Activated T-helper 1 cell treated with anti-CD3 and anti-CD28 coated beads, Interleukin-12 subunit alpha, Interleukin-12 subunit beta, Interleukin-2, Interleukin-4 antibody, amounts not matched to agents 30 ng/mL and 10 ng/mL and 1 ng/mL, durations not matched to agents 14 hours and 24 hours and 36 hours (primary cell): ENCODE measurements around the gene NDP. TPM values are rescaled to one million over a fixed set of nuclear protein-coding genes. Genes with fewer than 3 reads are reported as not detected.

Source experiments
- DNase-seq: peaks from one replicate; pipeline ENCODE4 v3.0.0; 2021; ENCODE audit warnings: low spot score
- H3K27ac Mint-ChIP-seq: one replicate; pipeline ENCODE4 v1.8.0; 2021; ENCODE audit warnings: mild to moderate bottlenecking, mixed read lengths
- H3K27me3 Mint-ChIP-seq: one replicate; pipeline ENCODE4 v1.8.0; 2022; ENCODE audit warnings: mild to moderate bottlenecking, moderate library complexity, mixed read lengths; ENCODE audit not compliant: insufficient read depth
- H3K36me3 Mint-ChIP-seq: one replicate; pipeline ENCODE4 v1.8.0; 2021; ENCODE audit warnings: low read depth, mixed read lengths
- H3K4me1 Mint-ChIP-seq: one replicate; pipeline ENCODE4 v1.8.0; 2021; ENCODE audit warnings: low read depth, mixed read lengths
- H3K4me3 Mint-ChIP-seq: one replicate; pipeline ENCODE4 v1.8.0; 2021; ENCODE audit warnings: mild to moderate bottlenecking, moderate library complexity, mixed read lengths
- H3K9me3 Mint-ChIP-seq: one replicate; pipeline ENCODE4 v1.8.0; 2021; ENCODE audit warnings: mixed read lengths
- intact Hi-C: fragments of 100-400 bp; cut with micrococcal nuclease; formaldehyde crosslinking; loops from one replicate; pipeline ENCODE4 v1.15.1; 2024
- total RNA-seq: library from RNA; stranded (reverse); gene quantifications from 2 replicates; pipeline ENCODE4 v1.2.3, GENCODE V29; 2022

Gene NDP, protein sequence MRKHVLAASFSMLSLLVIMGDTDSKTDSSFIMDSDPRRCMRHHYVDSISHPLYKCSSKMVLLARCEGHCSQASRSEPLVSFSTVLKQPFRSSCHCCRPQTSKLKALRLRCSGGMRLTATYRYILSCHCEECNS
- not detected in 2 replicates for total RNA-seq

DNA sequence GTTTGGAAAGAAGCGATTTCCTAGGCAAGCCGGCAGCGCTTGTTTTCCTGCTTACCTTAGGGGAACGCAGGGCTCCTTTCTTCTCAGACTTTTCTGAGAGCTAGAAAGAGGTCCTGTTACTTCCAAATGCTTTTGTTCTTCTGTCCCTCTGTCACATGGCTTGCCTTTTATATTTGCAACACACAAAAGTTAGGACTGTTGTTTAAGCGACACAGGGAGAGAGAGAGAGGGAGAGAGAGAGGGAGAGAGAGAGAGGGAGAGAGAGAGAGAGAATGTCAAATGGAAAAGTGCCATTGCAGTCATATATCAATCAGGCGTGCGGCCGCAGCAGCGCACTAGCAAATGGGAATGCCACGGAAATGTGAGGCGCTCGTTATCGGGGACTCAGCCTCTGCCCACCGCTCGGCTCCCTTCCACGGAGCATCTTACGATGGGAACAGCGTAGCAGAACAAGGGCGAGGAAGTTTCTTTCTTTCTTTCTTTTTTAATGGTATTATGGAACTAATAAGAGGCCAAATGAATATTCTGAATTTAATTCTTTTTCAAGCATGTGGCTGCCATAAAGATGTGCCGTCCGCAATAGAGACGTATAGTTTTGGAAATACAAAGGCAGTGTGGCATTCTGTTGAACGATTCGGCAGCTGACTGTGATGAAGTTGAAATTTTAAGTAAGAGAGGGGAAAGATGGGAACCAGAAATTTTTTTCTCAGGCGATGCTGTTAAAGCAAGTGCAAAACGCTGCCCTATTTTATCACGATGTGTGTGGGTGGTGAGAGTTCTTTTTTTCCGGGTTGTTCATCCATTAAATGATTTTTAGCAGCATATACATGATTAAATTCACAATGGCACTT, at the start of gene NDP:
Gene NDP, minus strand, starts transcription at position 142 of the 851 bp plus-strand sequence. CDS start 14,745 bp downstream, outside the sequence.
- intact Hi-C loops, result no loop called here
- H3K27me3 Mint-ChIP-seq, result peaks cover 7% of the 10 kb centered on the region
- H3K9me3 Mint-ChIP-seq, result no peaks in the 10 kb centered on the region
- no peaks in the 10 kb centered on the region for H3K36me3 Mint-ChIP-seq
- no peak within 1 kb of the TSS for H3K27ac Mint-ChIP-seq
- DNase-seq, result no peak
- H3K4me1 Mint-ChIP-seq, result peaks cover 10% of the 10 kb centered on the region
- peak within 1 kb of the TSS; percentile 72 for H3K4me3 Mint-ChIP-seq

DNA sequence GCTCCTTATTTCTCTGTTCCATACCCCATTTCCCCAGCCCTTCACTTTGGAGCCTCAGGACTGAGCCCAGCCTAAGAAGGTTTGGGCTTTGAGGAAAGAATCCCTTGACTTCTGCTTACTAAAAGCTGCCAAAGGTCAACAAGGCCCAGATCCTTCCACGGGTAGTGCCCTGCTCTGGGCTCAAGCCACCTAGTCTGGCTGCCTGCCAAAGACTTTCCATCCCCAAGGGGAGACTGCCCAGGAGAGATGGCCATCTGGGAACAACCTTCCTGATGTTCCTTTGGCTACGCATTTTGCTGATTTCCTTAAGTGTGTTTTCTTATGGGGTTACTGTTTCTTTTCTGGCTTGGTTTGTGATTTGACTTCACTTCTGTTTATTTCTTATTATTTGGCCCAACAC, 49.8 kb upstream of the NDP start:
- Mint-ChIP-seq H3K4me3 (no peak overlapping the region), H3K36me3 (no peaks in the 10 kb centered on the region), H3K27me3 (no peaks in the 10 kb centered on the region), H3K9me3 (no peaks in the 10 kb centered on the region), H3K4me1 (no peaks in the 10 kb centered on the region), H3K27ac (no peak overlapping the region)
- DNase-seq, result no peak
- intact Hi-C loops, result no loop called here

DNA sequence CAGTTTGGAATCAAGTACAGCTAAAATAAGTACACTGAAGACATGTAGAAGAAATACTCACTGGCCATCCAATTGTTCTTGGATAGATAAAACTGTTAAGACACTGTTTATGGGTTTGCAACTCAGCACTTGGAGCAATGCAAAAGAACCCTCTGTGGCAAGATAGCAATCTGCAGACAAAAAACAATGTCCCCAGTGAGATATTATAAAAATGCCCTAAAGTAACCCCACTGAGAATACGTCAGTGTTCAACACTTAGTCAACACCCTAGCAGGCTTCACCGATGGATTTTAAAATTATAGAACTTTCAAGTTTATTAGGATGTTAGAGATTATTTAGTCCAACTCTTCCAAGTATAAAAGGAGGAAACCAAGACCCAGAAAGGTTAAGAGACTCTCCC, 47.5 kb upstream of the NDP start:
- H3K36me3 Mint-ChIP-seq, result no peaks in the 10 kb centered on the region
- DNase-seq, result no peak
- no peaks in the 10 kb centered on the region for H3K27me3 Mint-ChIP-seq
- intact Hi-C loops, result no loop called here
- no peaks in the 10 kb centered on the region for H3K9me3 Mint-ChIP-seq
- no peak overlapping the region for H3K27ac Mint-ChIP-seq
- H3K4me1 Mint-ChIP-seq, result no peaks in the 10 kb centered on the region
- H3K4me3 Mint-ChIP-seq, result no peak overlapping the region

DNA sequence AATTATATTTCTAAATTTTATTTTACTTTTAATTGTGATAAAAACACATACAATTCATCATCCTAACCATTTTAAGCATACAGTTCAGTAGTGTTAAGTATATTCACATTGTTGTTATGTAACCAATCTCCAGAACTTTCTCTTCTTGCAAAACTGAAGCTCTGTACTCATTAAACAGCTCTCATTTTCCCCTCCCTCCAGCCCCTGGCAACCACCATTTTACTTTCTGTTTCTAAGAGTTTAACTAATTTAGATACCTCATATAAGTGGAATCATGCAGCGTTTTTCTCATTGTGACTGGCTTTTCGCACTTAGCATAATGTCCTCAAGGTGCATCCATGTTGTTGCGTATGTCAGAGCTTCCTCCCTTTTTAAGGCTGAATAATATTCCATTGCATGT, 46.7 kb upstream of the NDP start:
- Mint-ChIP-seq H3K27ac (no peak overlapping the region), H3K9me3 (no peaks in the 10 kb centered on the region), H3K27me3 (no peaks in the 10 kb centered on the region), H3K4me3 (no peak overlapping the region), H3K36me3 (peaks cover 2% of the 10 kb centered on the region), H3K4me1 (no peaks in the 10 kb centered on the region)
- intact Hi-C loops, result no loop called here
- no peak for DNase-seq

DNA sequence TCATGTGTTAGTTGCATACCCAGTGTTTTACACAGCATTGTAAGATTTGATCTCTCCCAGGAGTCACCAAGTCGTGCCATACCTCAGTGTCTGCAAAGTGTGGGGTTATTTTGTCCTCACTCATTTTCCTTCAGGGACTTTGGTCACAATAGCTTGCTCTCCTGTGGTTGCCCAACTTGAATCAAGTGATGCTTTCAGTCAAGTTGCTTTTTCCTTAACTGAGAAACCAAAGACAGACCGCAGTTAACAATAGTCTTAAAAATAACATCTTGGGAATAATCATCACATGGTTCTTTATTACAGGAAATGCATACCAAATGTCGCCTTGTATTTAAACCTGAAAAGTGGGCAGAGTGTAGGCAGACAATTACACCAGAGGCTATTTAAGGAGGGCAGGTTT, 44.5 kb upstream of the NDP start:
- peaks cover 4% of the 10 kb centered on the region for H3K4me1 Mint-ChIP-seq
- H3K27me3 Mint-ChIP-seq, result no peaks in the 10 kb centered on the region
- intact Hi-C loops, result no loop called here
- H3K9me3 Mint-ChIP-seq, result no peaks in the 10 kb centered on the region
- no peak overlapping the region for H3K27ac Mint-ChIP-seq
- H3K4me3 Mint-ChIP-seq, result no peak overlapping the region
- peaks cover 2% of the 10 kb centered on the region for H3K36me3 Mint-ChIP-seq
- DNase-seq, result no peak

DNA sequence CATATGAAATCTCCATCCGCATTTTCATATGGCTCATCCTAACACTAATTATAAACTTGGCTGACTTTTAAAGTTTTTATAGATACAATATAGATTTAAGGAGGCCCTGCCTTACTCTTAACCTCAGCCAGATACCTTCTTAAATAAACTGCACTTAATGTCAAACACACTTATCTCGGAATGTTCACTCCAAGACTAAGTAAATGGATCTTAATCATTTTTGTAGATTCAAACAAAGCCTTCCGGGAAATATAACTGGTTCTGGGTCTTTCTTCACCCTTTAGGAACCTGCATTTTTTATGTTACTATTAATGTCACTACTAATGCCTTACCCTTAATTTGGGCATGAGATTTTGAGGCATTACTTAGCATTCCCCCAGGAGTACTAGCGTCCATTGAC, 43.7 kb upstream of the NDP start:
- H3K4me1 Mint-ChIP-seq, result peaks cover 9% of the 10 kb centered on the region
- H3K9me3 Mint-ChIP-seq, result no peaks in the 10 kb centered on the region
- intact Hi-C loops, result no loop called here
- H3K36me3 Mint-ChIP-seq, result peaks cover 2% of the 10 kb centered on the region
- no peak for DNase-seq
- H3K27ac Mint-ChIP-seq, result no peak overlapping the region
- no peak overlapping the region for H3K4me3 Mint-ChIP-seq
- H3K27me3 Mint-ChIP-seq, result no peaks in the 10 kb centered on the region

DNA sequence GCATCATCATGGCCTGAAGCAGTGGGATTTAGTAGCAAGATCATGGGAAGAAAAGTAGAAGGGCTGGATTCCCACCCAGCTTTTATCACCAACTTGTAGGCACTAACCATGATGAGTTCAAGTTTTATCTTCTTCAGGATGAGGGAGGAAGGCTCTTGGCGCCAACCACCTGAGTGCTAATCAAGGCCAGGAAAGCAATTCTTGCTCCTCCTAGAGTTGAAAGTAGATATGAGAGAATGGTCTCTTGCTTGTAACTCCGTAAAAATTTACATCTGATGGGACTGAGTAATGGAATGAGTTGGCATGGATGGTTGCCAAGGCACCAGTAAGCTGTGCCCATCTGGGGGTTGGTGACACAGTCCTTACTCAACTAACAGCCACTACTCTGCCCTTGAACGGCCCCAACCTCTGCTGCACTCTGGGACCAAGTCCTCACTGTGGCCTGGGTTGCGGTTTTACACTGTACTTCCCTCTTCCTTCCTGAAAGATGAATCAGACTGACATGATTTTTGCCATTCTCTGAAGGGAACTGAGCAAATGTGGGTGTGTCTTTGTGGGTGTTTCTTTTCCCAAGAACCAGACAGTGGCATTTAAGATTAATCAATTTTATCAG, 39.4 kb upstream of the NDP start:
- peak; percentile 1 for DNase-seq
- peak overlapping the region; percentile 36 for H3K27ac Mint-ChIP-seq
- H3K36me3 Mint-ChIP-seq, result peaks cover 2% of the 10 kb centered on the region
- H3K27me3 Mint-ChIP-seq, result no peaks in the 10 kb centered on the region
- H3K9me3 Mint-ChIP-seq, result no peaks in the 10 kb centered on the region
- H3K4me3 Mint-ChIP-seq, result no peak overlapping the region
- peaks cover 9% of the 10 kb centered on the region for H3K4me1 Mint-ChIP-seq
- intact Hi-C loops, result no loop called here

DNA sequence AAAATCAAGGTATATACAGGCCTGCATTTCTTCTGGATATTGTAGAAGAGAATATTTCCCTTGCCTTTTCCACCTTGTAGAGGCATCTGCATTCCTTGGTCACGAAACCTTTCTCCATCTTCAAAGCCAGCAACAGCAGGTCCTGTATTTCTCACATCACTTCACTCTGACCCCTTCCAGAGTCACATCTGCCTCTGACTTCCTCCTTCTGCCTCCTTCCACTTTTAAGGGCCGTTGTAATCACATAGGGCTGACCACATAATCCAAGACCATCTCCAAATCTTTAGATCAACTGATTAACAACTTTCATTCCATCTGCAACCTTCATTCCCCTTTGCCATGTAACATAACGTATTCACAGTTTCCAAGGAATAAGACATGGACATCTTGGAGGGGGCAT, 38.3 kb upstream of the NDP start:
- intact Hi-C loops, result no loop called here
- Mint-ChIP-seq H3K27ac (no peak overlapping the region), H3K4me3 (no peak overlapping the region), H3K4me1 (peaks cover 9% of the 10 kb centered on the region), H3K9me3 (no peaks in the 10 kb centered on the region), H3K27me3 (no peaks in the 10 kb centered on the region), H3K36me3 (peaks cover 2% of the 10 kb centered on the region)
- no peak for DNase-seq

DNA sequence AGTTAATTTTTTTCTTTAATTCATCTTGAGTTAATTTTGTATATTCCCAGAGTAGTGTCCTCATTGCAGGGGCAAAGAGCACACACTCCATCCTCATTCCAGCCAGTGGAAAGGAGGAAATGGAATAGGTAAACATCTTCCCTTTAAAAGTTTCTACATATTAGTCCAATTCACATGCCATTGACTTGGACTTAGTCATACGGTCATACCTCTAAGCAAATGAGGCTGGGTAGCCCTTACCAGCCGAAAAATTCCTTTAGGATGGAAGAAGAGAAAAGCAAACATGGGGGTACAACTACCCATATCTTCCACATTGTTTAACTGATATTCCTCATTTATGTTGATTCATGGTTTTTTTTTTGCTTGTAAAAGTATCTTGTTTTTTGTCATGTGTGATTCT, 37.4 kb upstream of the NDP start:
- Mint-ChIP-seq H3K27me3 (no peaks in the 10 kb centered on the region), H3K36me3 (peaks cover 2% of the 10 kb centered on the region), H3K4me1 (peaks cover 9% of the 10 kb centered on the region), H3K27ac (no peak overlapping the region), H3K9me3 (no peaks in the 10 kb centered on the region), H3K4me3 (no peak overlapping the region)
- intact Hi-C loops, result no loop called here
- no peak for DNase-seq

DNA sequence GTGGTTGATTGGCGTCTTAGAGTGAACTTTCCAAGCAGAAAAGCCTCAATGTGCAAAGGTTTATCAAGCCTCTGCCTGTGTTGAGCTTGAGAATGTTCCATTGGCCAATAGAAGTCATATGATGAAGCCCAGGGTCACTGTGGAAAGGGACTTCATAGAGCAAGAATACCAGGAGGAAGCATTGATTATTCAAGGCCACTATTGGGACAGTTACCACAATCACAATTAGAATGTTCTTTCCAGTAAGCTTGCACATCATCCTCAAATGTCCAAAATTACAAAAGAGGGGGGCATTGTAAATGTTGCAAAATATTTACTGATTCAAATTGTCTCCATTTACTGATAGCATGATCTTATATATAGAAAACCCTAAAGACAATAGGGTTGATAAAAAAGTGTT, 32.9 kb upstream of the NDP start:
- no peaks in the 10 kb centered on the region for H3K36me3 Mint-ChIP-seq
- intact Hi-C loops, result no loop called here
- no peak for DNase-seq
- no peaks in the 10 kb centered on the region for H3K27me3 Mint-ChIP-seq
- H3K4me1 Mint-ChIP-seq, result no peaks in the 10 kb centered on the region
- no peak overlapping the region for H3K27ac Mint-ChIP-seq
- H3K4me3 Mint-ChIP-seq, result no peak overlapping the region
- no peaks in the 10 kb centered on the region for H3K9me3 Mint-ChIP-seq

DNA sequence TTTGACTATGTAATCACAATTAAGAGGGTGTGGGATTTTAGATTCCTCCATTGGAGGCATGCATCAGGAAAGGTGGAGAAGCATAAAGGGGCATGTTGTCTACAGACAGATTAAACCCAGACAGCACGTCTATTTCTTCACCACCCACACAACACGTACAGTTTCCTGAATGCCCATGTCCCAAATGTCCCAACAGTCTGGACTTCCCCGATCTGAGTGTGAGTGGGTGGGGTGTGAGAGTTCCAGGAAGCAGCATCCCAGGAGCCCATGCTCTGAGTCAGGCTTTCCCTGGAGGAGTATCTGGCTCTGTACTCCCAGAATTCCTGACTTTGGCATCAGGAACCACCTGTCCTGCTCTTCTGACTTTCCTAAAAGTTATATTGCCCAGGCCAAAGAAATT, 30.8 kb upstream of the NDP start:
- Mint-ChIP-seq H3K4me3 (no peak overlapping the region), H3K27ac (no peak overlapping the region), H3K9me3 (no peaks in the 10 kb centered on the region), H3K27me3 (no peaks in the 10 kb centered on the region), H3K36me3 (no peaks in the 10 kb centered on the region), H3K4me1 (no peaks in the 10 kb centered on the region)
- no peak for DNase-seq
- intact Hi-C loops, result no loop called here

DNA sequence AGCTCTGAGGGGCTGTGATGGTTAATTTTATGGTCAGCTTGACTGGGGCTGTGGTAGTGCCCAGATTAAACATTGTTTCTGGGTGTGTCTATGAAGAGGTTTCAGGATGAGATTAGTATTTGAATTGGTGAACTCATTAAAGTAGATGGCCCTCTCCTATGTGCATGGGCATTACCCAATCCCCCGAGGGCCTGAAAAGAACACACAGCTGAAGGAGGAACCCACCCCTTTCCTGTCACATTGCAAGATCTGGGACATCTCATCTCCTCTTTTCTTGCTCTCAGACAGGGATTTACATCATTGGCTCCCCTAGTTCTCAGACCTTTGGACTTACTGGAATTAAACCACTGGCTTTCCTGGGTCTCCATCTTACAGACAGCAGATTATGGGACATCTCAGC, 29.4 kb upstream of the NDP start:
- Mint-ChIP-seq H3K27ac (no peak overlapping the region), H3K4me3 (no peak overlapping the region), H3K36me3 (no peaks in the 10 kb centered on the region), H3K27me3 (no peaks in the 10 kb centered on the region), H3K4me1 (no peaks in the 10 kb centered on the region), H3K9me3 (no peaks in the 10 kb centered on the region)
- no peak for DNase-seq
- intact Hi-C loops, result no loop called here

DNA sequence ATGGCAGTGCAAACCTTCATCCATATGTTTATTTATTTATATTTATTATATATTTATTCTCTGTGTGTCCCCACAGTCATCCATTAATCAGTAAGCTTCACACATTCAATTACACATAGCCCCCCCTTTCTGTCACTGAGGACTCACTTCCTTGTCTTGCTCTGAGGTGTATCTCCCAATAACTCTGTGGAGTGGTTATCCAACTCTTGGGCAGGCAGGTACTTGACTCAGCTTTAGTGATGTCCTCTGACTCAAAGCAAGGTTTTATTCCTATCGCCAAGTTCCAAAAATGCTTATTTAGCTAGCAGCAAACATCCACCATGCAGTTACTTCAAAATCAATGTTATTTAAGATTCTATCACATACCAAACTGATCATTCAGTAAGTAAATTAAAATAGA, 25.2 kb upstream of the NDP start:
- no peaks in the 10 kb centered on the region for H3K36me3 Mint-ChIP-seq
- intact Hi-C loops, result no loop called here
- H3K27ac Mint-ChIP-seq, result no peak overlapping the region
- no peaks in the 10 kb centered on the region for H3K4me1 Mint-ChIP-seq
- H3K4me3 Mint-ChIP-seq, result no peak overlapping the region
- no peak for DNase-seq
- H3K27me3 Mint-ChIP-seq, result no peaks in the 10 kb centered on the region
- H3K9me3 Mint-ChIP-seq, result no peaks in the 10 kb centered on the region
